Frontal cortex (tissue), 4 donors: ENCODE measurements around the gene TMEM43. TPM values are rescaled to one million over a fixed set of nuclear protein-coding genes. Genes with fewer than 3 reads are reported as not detected.
"Not testable (repeated sequence)": the region's sequence is repeated elsewhere in the genome, so short reads cannot be mapped to it uniquely, and the experiment has no call there.

ENCODE experiments used
- DNase-seq, 2 donors: peaks; one replicate each; pipeline ENCODE4 v3.0.0; 2012; ENCODE audit warnings: low spot score in 2 of 2
- FAIRE-seq: peaks from 2 replicates; lab custom pipeline; 2012; peaks lifted over from hg19 to GRCh38; lab: Jason Lieb, UNC
- total RNA-seq: library from RNA; depleted of rRNA; stranded (reverse); fragments of >200 nt; gene quantifications from one replicate; pipeline ENCODE4 v1.2.3, GENCODE V29; 2014
- donor health status: control.
- donor health status: control.
- donor health status: control.

TMEM43 gene
- total RNA-seq: 38.7 TPM

- no peak for FAIRE-seq
- peak; percentile 98 to 99 for DNase-seq
Observed at GRCh38 chr3:14124615-14125192, at the start of gene TMEM43, which contains the start of gene CHCHD4. Gene TMEM43, plus strand, starts transcription at chr3:14125052. Its CDS starts 142 bp downstream, at chr3:14125194. Gene CHCHD4, minus strand, starts transcription at chr3:14124870. Its CDS starts 194 bp downstream, at chr3:14124676.

GRCh38 chr3:14075233-14075632 is 49.6 kb upstream of the TMEM43 start:
- not testable (repeated sequence) for FAIRE-seq, DNase-seq

DNA sequence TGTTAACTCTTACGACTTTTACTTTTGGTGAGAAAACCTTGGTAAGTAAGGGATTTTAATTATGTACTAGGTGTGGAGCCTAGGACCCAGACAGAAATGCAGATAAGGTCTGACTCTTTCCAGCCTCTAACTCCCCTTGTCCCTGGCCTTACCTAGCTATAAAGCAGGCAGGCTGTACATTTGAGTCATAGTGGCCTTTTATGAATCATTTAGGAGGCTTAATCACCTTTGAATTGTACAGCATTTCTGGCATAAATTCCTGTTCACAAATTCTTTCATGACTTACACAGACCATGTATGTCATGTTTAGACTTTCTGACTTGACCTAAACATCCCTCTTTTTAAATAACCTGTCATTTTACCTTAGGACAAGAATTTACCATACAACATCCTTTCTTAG is 47.5 kb upstream of the TMEM43 start:
- DNase-seq: no peak

GRCh38 chr3:14082108-14082657 is 42.7 kb upstream of the TMEM43 start:
- FAIRE-seq: no peak
- DNase-seq: no peak

More for the DNA sequence above, 47.5 kb upstream of the TMEM43 start:
- no peak for FAIRE-seq

GRCh38 chr3:14087461-14087860 is 37.4 kb upstream of the TMEM43 start:
- FAIRE-seq, DNase-seq: not testable (repeated sequence)

DNA sequence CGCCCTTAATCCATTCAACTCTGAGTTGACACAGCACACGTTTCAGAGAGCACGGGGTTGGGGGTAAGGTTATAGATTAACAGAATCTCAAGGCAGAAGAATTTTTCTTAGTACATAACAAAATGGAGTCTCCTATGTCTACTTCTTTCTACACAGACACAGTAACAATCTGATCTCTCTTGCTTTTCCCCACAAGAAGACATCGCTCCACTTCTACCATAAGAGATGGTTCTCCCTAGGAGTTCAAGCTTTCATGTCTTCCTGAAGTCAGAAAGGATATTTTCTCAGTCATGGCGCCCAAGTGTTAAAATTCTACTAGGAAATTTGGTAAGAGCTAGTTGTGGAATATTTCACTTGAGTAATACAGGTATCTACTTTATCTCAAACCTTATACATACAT is 32.9 kb upstream of the TMEM43 start:
- FAIRE-seq, DNase-seq: not testable (repeated sequence)

DNA sequence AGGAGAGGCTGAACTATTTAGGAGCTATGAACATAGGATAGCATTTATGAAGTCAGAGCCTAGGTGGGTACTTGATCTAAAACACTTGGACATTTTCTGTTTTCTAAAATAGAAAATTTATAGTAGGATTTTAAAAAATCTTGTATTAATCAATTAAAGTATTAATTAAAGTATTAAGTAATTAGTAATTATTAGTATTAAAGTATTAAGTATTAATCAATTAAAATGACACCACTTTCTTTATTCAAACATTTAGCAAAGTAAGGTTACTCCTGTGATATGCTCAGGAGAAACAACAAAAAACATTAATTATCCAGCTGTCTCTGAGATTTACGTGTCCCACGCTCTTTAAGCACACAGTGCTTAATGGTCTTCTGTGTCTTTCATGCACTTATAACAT is 32.4 kb upstream of the TMEM43 start:
- FAIRE-seq (peak; percentile 17), DNase-seq (no peak)

GRCh38 chr3:14093831-14094230 is 31.0 kb upstream of the TMEM43 start:
- FAIRE-seq: no peak
- no peak for DNase-seq

- no peak for FAIRE-seq
- no peak for DNase-seq
Observed at GRCh38 chr3:14096742-14097141, 28.1 kb upstream of the TMEM43 start.

- no peak for FAIRE-seq
- no peak for DNase-seq
Observed at GRCh38 chr3:14097616-14098391, 27.0 kb upstream of the TMEM43 start.

DNA sequence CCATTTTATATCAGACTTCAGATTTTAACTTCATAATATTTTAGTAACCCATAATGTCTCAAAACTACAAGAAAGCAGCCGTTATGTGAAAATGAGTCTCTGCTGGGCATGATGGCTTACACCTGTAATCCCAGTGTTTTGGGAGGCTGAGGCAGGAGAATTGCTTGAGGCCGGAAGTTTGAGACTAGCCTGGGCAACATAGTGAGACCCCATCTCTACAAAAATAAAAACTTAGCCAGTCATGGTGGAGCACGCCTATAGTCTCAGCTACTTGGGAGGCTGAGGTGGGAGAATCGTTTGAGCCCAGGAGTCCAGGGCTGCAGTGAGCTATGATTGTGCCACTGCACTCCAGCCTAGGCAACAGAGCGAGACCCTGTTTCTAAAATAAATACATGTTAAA is 15.0 kb upstream of the TMEM43 start:
- not testable (repeated sequence) for DNase-seq, FAIRE-seq

DNA sequence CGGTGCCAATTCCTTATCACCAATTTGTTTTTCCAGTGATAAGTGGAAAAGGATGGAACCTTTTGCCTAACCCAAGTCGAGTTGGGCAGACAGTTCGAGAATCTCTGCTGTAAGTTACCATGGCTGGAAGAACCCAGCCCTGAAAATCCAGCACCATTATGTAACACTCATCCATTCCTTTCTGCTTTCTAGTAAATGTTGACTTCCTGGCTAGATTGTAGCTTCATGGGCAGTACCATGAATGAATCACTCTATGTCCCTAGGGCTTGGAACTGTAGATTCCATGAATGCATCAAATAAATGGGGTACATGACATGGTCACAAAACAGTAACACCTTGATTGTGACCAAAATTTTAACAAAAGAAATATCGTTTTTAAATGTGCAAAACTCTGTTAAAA is 14.2 kb upstream of the TMEM43 start:
- no peak for FAIRE-seq

DNA sequence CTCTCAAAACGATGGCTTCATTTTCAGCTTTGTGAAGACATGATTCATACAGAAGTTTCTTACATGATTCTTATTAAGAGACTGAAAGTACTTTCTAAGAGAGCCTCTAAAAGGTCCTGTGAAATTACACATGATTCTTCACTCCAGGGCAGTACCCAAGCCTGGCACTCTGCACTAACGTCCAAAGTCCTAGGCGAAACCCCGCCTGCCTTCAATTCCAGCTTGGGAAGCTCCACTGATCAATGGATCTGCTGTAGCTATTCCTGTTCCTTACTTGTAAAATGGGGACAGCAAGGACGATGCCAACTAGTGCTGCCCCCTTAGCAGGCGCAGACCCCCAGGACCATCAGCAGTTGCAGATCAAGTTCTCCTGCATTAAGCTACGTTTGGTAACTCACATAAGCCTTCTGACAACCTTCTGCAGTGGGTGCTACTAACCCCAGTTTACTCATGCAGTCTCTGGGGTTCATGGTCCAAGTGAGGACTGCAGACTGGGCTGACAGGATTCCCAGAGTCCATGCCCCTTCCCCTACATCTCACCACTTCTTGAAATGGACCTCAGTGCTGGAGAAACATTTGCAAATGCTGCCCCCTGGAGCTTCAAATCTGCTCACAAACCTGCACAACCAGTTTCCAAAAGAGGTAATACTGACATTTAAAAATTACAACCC is 10.8 kb upstream of the TMEM43 start:
- FAIRE-seq (no peak), DNase-seq (no peak)

More for the DNA sequence above, 14.2 kb upstream of the TMEM43 start:
- DNase-seq: no peak

GRCh38 chr3:14117468-14118399 is 7.1 kb upstream of the TMEM43 start:
- DNase-seq (no peak), FAIRE-seq (no peak)

- FAIRE-seq: no peak
- DNase-seq: no peak
Observed at GRCh38 chr3:14118400-14119381, 6.2 kb upstream of the TMEM43 start.

- FAIRE-seq: no peak
- no peak for DNase-seq
Observed at GRCh38 chr3:14119651-14120050, 5.2 kb upstream of the TMEM43 start.

DNA sequence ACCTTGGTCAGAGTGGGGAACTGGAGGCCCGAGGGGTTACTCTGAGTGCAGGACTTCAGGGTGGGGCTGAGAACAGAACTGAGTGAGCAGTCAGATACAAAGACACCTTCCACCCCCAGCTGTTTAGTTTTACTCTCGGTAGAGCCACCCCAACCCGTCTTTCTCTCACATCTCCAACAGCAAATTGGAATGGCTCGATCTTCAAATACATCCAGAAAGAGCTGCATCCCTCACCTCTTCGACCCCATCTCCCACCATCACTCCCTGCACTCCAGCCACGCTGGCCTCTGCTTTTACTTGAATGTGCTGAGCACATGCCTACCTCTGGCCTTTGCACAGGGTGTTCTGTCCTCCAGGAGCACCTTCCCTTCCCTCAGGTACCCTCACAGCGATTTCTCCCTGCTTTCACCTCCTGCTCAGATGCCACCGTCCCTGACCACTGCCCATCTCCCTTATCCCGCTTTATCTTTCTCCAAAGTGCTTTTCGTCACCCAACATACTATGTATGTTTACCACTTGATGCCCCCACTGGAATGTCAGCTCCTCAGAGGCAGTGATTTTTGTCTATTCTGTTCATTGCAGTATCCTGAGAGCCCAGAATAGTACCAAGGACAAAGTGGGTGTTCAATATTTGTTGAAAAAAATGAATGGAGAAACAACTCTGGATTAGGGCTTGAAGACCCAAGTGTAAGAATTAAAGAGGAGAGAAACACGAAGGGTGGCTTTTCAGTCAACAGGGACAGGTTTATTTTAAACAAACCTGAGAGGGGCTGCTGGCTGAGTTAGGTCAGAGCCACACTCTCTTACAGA is 4.5 kb upstream of the TMEM43 start:
- DNase-seq (no peak), FAIRE-seq (no peak)
